SU-DHL-6 (cell line): Measurements from ENCODE around the gene ERF.
A peak's percentile ranks its signal among the peaks of the same experiment; 100 is the strongest.

Experiments
- H2AFZ ChIP-seq: fragments of 200-600 bp; sonication (generic); 2 replicates; pipeline ENCODE4 v1.6.1; 2014; ENCODE audit warnings: low read depth, mild to moderate bottlenecking, moderate library complexity, mixed read lengths, antibody characterized with exemption, low read length; ENCODE audit not compliant: severe bottlenecking
- H3F3A ChIP-seq: fragments of 200-600 bp; shearing (Covaris generic); 2 replicates; pipeline ENCODE4 v1.6.0; 2016; ENCODE audit warnings: antibody characterized with exemption, mild to moderate bottlenecking; ENCODE audit not compliant: insufficient read depth
- H3K27ac ChIP-seq: fragments of 200-600 bp; sonication (generic); 2 replicates; pipeline ENCODE4 v1.5.1; 2016; ENCODE audit warnings: low read depth, mild to moderate bottlenecking, low read length, moderate library complexity, mixed read lengths
- H3K27me3 ChIP-seq: fragments of 200-600 bp; sonication (generic), shearing (Covaris generic); 2 replicates; pipeline ENCODE4 v1.6.0; 2014; ENCODE audit warnings: mild to moderate bottlenecking, low read length
- H3K36me3 ChIP-seq: fragments of 200-600 bp; sonication (generic); 2 replicates; pipeline ENCODE4 v1.6.1; 2014; ENCODE audit warnings: mild to moderate bottlenecking, low read length, mixed read lengths
- H3K4me2 ChIP-seq: fragments of 300-600, 200-600 bp; shearing (Covaris generic), sonication (generic); 2 replicates; pipeline ENCODE4 v1.6.0; 2014; ENCODE audit warnings: low read length, low read depth, mild to moderate bottlenecking; ENCODE audit not compliant: poor library complexity, severe bottlenecking
- H3K4me3 ChIP-seq: fragments of 200-600 bp; sonication (generic); 2 replicates; pipeline ENCODE4 v1.5.1; 2014; ENCODE audit warnings: antibody characterized with exemption, low read length, mild to moderate bottlenecking, mixed read lengths; ENCODE audit not compliant: insufficient read depth, poor library complexity, severe bottlenecking
- H3K79me2 ChIP-seq: fragments of 200-600 bp; sonication (generic); 2 replicates; pipeline ENCODE4 v1.6.1; 2014; ENCODE audit warnings: mild to moderate bottlenecking, low read length, moderate library complexity; ENCODE audit not compliant: insufficient read depth
- H3K9ac ChIP-seq: fragments of 200-600 bp; sonication (generic); 2 replicates; pipeline ENCODE4 v1.7.0; 2014; ENCODE audit warnings: mild to moderate bottlenecking, low read length
- H3K9me2 ChIP-seq: fragments of 200-600 bp; sonication (generic); replicated peaks from 2 replicates; pipeline ENCODE4 v1.6.1; 2014; ENCODE audit warnings: low read length; ENCODE audit not compliant: insufficient read depth
- H3K9me3 ChIP-seq: fragments of 200-600 bp; sonication (generic); 2 replicates; pipeline ENCODE4 v1.6.1; 2014; ENCODE audit warnings: low read length, mixed read lengths; ENCODE audit not compliant: insufficient read depth
- H4K20me1 ChIP-seq: fragments of 200-600 bp; sonication (generic); 2 replicates; pipeline ENCODE4 v1.6.1; 2014; ENCODE audit warnings: low read depth, mild to moderate bottlenecking, antibody characterized with exemption, low read length, moderate library complexity, mixed read lengths
- EZH2phosphoT487 ChIP-seq: fragments of 200-600 bp; sonication (generic), shearing (Covaris generic); conservative IDR thresholded peaks from 2 replicates; pipeline ENCODE4 v1.6.1; 2018; ENCODE audit warnings: mild to moderate bottlenecking, antibody characterized with exemption, low read length, moderate library complexity, mixed read lengths
- TF ChIP-seq, protein P1 (sequence below): fragments of 200-600 bp; sonication (generic); IDR thresholded peaks from one replicate; pipeline ENCODE4 v1.5.1; 2017; ENCODE audit warnings: antibody characterized with exemption, mild to moderate bottlenecking, low read length, moderate library complexity; ENCODE audit not compliant: insufficient read depth, poor library complexity, severe bottlenecking

The ERF gene

DNA sequence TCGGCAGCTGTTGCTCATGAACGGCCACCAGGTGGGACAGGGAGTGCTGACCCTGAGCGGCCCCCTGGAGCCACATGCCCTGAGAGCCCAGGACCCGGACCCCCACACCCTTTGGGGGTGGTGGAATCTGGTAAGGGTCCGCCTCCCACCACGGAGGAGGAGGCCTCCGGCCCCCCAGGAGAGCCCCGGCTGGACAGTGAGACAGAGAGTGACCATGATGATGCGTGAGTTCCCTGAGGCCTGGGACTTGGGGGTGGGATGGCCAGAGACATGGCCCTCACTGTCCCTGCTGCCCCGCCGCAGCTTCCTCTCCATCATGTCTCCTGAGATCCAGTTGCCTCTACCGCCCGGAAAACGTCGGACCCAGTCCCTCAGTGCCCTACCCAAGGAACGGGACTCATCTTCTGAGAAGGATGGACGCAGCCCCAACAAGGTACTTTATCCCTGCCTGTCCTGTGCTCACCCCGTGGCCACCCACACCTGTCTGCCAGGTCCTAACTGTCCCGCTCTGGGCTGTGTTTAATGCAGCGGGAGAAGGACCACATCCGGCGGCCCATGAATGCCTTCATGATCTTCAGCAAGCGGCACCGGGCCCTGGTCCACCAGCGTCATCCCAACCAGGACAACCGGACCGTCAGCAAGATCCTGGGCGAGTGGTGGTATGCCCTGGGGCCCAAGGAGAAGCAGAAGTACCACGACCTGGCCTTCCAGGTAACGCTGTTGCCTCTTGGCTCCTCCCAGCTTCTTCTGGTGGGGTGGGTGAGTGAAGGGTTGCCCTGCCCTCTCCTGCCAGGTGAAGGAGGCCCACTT is 32.3 kb upstream of the ERF start:
- no peak overlapping the region for H3K4me3 ChIP-seq
- no peaks in the 10 kb centered on the region for H3K36me3 ChIP-seq
- peaks cover 9% of the 10 kb centered on the region for H3F3A ChIP-seq
- no peaks in the 10 kb centered on the region for H3K9me2 ChIP-seq
- H2AFZ ChIP-seq: no peak overlapping the region
- no peaks in the 10 kb centered on the region for H4K20me1 ChIP-seq
- no peak overlapping the region for H3K4me2 ChIP-seq
- H3K27ac ChIP-seq: no peak overlapping the region
- TF ChIP-seq, protein P1, sequence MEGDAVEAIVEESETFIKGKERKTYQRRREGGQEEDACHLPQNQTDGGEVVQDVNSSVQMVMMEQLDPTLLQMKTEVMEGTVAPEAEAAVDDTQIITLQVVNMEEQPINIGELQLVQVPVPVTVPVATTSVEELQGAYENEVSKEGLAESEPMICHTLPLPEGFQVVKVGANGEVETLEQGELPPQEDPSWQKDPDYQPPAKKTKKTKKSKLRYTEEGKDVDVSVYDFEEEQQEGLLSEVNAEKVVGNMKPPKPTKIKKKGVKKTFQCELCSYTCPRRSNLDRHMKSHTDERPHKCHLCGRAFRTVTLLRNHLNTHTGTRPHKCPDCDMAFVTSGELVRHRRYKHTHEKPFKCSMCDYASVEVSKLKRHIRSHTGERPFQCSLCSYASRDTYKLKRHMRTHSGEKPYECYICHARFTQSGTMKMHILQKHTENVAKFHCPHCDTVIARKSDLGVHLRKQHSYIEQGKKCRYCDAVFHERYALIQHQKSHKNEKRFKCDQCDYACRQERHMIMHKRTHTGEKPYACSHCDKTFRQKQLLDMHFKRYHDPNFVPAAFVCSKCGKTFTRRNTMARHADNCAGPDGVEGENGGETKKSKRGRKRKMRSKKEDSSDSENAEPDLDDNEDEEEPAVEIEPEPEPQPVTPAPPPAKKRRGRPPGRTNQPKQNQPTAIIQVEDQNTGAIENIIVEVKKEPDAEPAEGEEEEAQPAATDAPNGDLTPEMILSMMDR: no peak
- no peak for TF ChIP-seq EZH2phosphoT487
- H3K27me3 ChIP-seq: no peaks in the 10 kb centered on the region
- H3K9ac ChIP-seq: no peak overlapping the region
- H3K79me2 ChIP-seq: peaks cover 15% of the 10 kb centered on the region; the same call in 1 of the 2 replicates
- H3K9me3 ChIP-seq: no peaks in the 10 kb centered on the region

DNA sequence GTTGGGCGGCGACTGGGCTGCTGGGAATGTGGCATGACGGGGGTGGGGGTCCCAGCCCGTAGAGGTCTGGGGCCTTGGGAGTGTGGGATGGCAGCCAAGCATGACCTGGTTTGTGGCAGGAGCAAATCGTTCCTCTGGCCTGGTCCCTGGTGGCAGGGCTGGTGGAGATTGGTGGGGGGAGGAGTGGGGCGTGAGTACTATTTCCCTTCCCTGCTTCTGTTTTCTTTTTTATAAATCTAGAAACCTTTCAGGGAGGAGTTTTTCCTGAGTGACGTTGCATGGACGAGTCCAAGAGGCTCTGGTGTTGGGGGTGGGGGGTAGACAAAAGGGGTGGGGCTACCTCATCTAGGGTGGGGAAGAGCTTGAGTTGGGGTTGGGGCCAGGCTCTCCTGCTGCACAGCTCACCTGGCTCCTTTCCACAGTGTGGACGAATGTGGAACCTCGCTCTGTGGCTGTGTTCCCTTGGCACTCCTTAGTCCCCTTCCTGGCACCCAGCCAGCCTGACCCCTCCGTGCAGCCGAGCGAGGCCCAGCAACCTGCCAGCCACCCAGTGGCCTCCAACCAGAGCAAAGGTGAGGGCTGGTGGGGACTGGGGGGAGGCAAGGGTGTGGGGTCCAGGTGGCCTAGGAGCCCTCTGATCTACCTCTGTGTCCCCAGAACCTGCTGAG is 31.6 kb upstream of the ERF start:
- TF ChIP-seq, protein P1: no peak
- TF ChIP-seq EZH2phosphoT487: no peak
- 0 out of 2 replicates have a peak overlapping the region, but pooled peaks have one; percentile 76 for H3K9ac ChIP-seq
- no peaks in the 10 kb centered on the region for H3K9me2 ChIP-seq
- H3K27ac ChIP-seq: peak overlapping the region; percentile 72
- H3K9me3 ChIP-seq: no peaks in the 10 kb centered on the region
- H3K79me2 ChIP-seq: peaks cover 15% of the 10 kb centered on the region; the same call in 1 of the 2 replicates
- no peaks in the 10 kb centered on the region for H3K36me3 ChIP-seq
- H4K20me1 ChIP-seq: no peaks in the 10 kb centered on the region
- no peak overlapping the region for H3K4me3 ChIP-seq
- no peaks in the 10 kb centered on the region for H3K27me3 ChIP-seq
- H3K4me2 ChIP-seq: peak overlapping the region; percentile 69
- H3F3A ChIP-seq: peaks cover 16% of the 10 kb centered on the region
- H2AFZ ChIP-seq: no peak overlapping the region

DNA sequence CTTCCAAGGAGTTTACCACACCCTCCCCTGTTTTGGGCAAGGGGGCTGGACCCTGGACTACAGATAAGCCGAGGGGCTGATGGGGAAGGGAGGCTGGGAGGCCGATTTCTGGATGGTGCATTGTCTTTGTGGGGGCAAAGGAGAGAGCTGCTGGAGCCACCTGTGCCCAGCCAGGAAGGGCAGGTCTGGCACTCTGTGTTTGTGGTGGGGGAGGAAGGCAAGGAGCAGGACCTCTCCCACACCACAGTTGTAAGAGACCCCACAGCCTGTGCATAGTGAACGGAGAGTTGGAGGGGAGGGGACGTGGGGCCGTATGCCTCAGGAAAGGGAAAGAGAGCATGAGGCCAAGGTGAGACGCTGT is 31.0 kb upstream of the ERF start:
- Histone ChIP-seq H3K9ac (peak overlapping the region; percentile 76; the same call in 1 of the 2 replicates), H2AFZ (no peak overlapping the region), H3K9me3 (no peaks in the 10 kb centered on the region), H3K27me3 (no peaks in the 10 kb centered on the region), H3K4me3 (no peak overlapping the region), H3K36me3 (no peaks in the 10 kb centered on the region), H3K4me2 (peak overlapping the region; percentile 69), H3F3A (peaks cover 20% of the 10 kb centered on the region), H3K79me2 (peaks cover 15% of the 10 kb centered on the region; the same call in 1 of the 2 replicates), H3K27ac (peak overlapping the region; percentile 72), H3K9me2 (no peaks in the 10 kb centered on the region), H4K20me1 (no peaks in the 10 kb centered on the region)
- no peak for TF ChIP-seq EZH2phosphoT487
- TF ChIP-seq, protein P1: no peak
